Naive thymus-derived CD8-positive, alpha-beta T cell (primary cell): Measurements from ENCODE around the gene ATP8A2. TPM values are rescaled to one million over a fixed set of nuclear protein-coding genes. Genes with fewer than 3 reads are reported as not detected.

Experiments used
- ATAC-seq, 2 donors: fragments of 150-1000 bp; cut with Tn5 transposase in 1 of 2; sonication (Bioruptor Pico), chemical (Tn5 transposase) in 1 of 2; 1 replicate in 1 of 2; 2 replicates in 1 of 2; pipeline ENCODE4 v1.10.0; 2021; ENCODE audit warnings: mild to moderate bottlenecking in 2 of 2, moderate library complexity in 2 of 2
- POLR2A ChIA-PET: fragments of 350-600 bp; sonication (Branson Sonifier 250); formaldehyde crosslinking; loops from one replicate; lab custom pipeline; 2021; ENCODE audit warnings: antibody characterized with exemption; lab: Charles Lee
- DNase-seq, 10 donors: peaks; one replicate each; pipeline versions ENCODE4 v3.0.0 to v3.0.0-alpha.2; 2020 to 2022
- H3K27ac Mint-ChIP-seq, 10 donors: one replicate each; pipeline ENCODE4 v1.8.0; 2020 to 2022; ENCODE audit warnings: mild to moderate bottlenecking in 10 of 10, mixed read lengths in 10 of 10, moderate library complexity in 4 of 10, inconsistent platforms in 1 of 10
- H3K27me3 Mint-ChIP-seq, 5 donors: one replicate each; pipeline ENCODE4 v1.8.0; 2021 to 2022; ENCODE audit warnings: mixed read lengths in 5 of 5
- H3K36me3 Mint-ChIP-seq, 3 donors: one replicate each; pipeline ENCODE4 v1.8.0; 2020 to 2022; ENCODE audit warnings: mixed read lengths in 3 of 3, mild to moderate bottlenecking in 2 of 3, inconsistent platforms in 1 of 3
- H3K4me1 Mint-ChIP-seq, 4 donors: one replicate each; pipeline ENCODE4 v1.8.0; 2021 to 2022; ENCODE audit warnings: mixed read lengths in 4 of 4
- H3K4me3 Mint-ChIP-seq, 10 donors: one replicate each; pipeline ENCODE4 v1.8.0; 2020 to 2022; ENCODE audit warnings: mild to moderate bottlenecking in 10 of 10, mixed read lengths in 10 of 10, moderate library complexity in 6 of 10, inconsistent platforms in 1 of 10
- H3K9me3 Mint-ChIP-seq, 9 donors: one replicate each; pipeline ENCODE4 v1.8.0; 2020 to 2022; ENCODE audit warnings: mixed read lengths in 9 of 9, mild to moderate bottlenecking in 3 of 9, inconsistent platforms in 1 of 9, moderate library complexity in 1 of 9
- polyA plus RNA-seq, 3 donors: library from polyadenylated mRNA; unstranded; fragments of 300-500 nt; fragmentation: Illumina TruSeq; gene quantifications; one replicate each; pipeline ENCODE4 v1.2.3, GENCODE V29; 2021
- total RNA-seq, 8 experiments: library from RNA in 2 of 8; stranded (reverse) in 2 of 8; gene quantifications; one replicate each; pipeline ENCODE4 v1.2.3 and lab custom pipeline; 2021 to 2026

The ATP8A2 gene
- total and polyA plus RNA-seq, 5 experiments from 2014 or later: 0.69 to 3.8 (median 2.9) TPM

- peaks cover 0 to 5% (median 3%) of the 10 kb centered on the region in 5 donors for H3K27me3 Mint-ChIP-seq
- H3K27ac Mint-ChIP-seq: no peak overlapping the region
- H3K36me3 Mint-ChIP-seq: no peaks in the 10 kb centered on the region
- ATAC-seq (no peak), DNase-seq (no peak)
- H3K9me3 Mint-ChIP-seq: no peaks in the 10 kb centered on the region
- POLR2A ChIA-PET: no interaction called here
- H3K4me3 Mint-ChIP-seq: no peak overlapping the region
- no peaks in the 10 kb centered on the region for H3K4me1 Mint-ChIP-seq
These were observed 315.9 kb downstream of the ATP8A2 start for GRCh38 chr13:25687471-25688225.

GRCh38 chr13:25688536-25688935, 316.8 kb downstream of the ATP8A2 start:
- ATAC-seq: no peak
- POLR2A ChIA-PET: no interaction called here
- Mint-ChIP-seq H3K27me3 (peaks cover 0 to 7% (median 3%) of the 10 kb centered on the region in 5 donors), H3K4me1 (no peaks in the 10 kb centered on the region), H3K36me3 (peaks cover 0 to 3% (median 0%) of the 10 kb centered on the region in 3 donors), H3K27ac (no peak overlapping the region), H3K9me3 (peaks cover 0 to 4% (median 0%) of the 10 kb centered on the region in 9 donors), H3K4me3 (no peak overlapping the region)
- no peak for DNase-seq

GRCh38 chr13:25689539-25689938, 317.8 kb downstream of the ATP8A2 start:
- ATAC-seq (no peak), DNase-seq (no peak)
- no peak overlapping the region for H3K27ac Mint-ChIP-seq
- no peak overlapping the region for H3K4me3 Mint-ChIP-seq
- peaks cover 0 to 4% (median 0%) of the 10 kb centered on the region in 9 donors for H3K9me3 Mint-ChIP-seq
- POLR2A ChIA-PET: no interaction called here
- peaks cover 0 to 7% (median 3%) of the 10 kb centered on the region in 5 donors for H3K27me3 Mint-ChIP-seq
- peaks cover 0 to 3% (median 0%) of the 10 kb centered on the region in 3 donors for H3K36me3 Mint-ChIP-seq
- H3K4me1 Mint-ChIP-seq: no peaks in the 10 kb centered on the region

GRCh38 chr13:25690582-25690981, 318.8 kb downstream of the ATP8A2 start:
- H3K27me3 Mint-ChIP-seq: peaks cover 0 to 8% (median 3%) of the 10 kb centered on the region in 5 donors
- POLR2A ChIA-PET: no interaction called here
- peaks cover 0 to 5% (median 0%) of the 10 kb centered on the region in 9 donors for H3K9me3 Mint-ChIP-seq
- H3K4me3 Mint-ChIP-seq: no peak overlapping the region
- no peak for ATAC-seq
- DNase-seq: no peak
- peaks cover 0 to 3% (median 0%) of the 10 kb centered on the region in 3 donors for H3K36me3 Mint-ChIP-seq
- H3K27ac Mint-ChIP-seq: no peak overlapping the region
- no peaks in the 10 kb centered on the region for H3K4me1 Mint-ChIP-seq

- Mint-ChIP-seq H3K27me3 (peaks cover 0 to 10% (median 4%) of the 10 kb centered on the region in 5 donors), H3K4me3 (no peak overlapping the region), H3K9me3 (peaks cover 0 to 8% (median 0%) of the 10 kb centered on the region in 9 donors), H3K4me1 (no peaks in the 10 kb centered on the region), H3K27ac (peak overlapping the region in 2 of 10 donors; percentile 3 to 17), H3K36me3 (peaks cover 0 to 3% (median 0%) of the 10 kb centered on the region in 3 donors)
- DNase-seq (no peak), ATAC-seq (no peak)
- POLR2A ChIA-PET: no interaction called here
These were observed 319.9 kb downstream of the ATP8A2 start for GRCh38 chr13:25691654-25692053.

GRCh38 chr13:25692099-25692498, 320.3 kb downstream of the ATP8A2 start:
- POLR2A ChIA-PET: no interaction called here
- Mint-ChIP-seq H3K36me3 (peaks cover 0 to 3% (median 0%) of the 10 kb centered on the region in 3 donors), H3K9me3 (peaks cover 0 to 8% (median 0%) of the 10 kb centered on the region in 9 donors), H3K4me1 (no peaks in the 10 kb centered on the region), H3K27me3 (peaks cover 0 to 10% (median 4%) of the 10 kb centered on the region in 5 donors), H3K27ac (peak overlapping the region in 2 of 10 donors; percentile 3 to 17), H3K4me3 (no peak overlapping the region)
- no peak for DNase-seq
- no peak for ATAC-seq

GRCh38 chr13:25699056-25699455, 327.3 kb downstream of the ATP8A2 start:
- H3K27ac Mint-ChIP-seq: no peak overlapping the region
- H3K36me3 Mint-ChIP-seq: no peaks in the 10 kb centered on the region
- peaks cover 0 to 4% (median 0%) of the 10 kb centered on the region in 9 donors for H3K9me3 Mint-ChIP-seq
- ATAC-seq: no peak
- POLR2A ChIA-PET: no interaction called here
- peaks cover 0 to 3% (median 0%) of the 10 kb centered on the region in 4 donors for H3K4me1 Mint-ChIP-seq
- peaks cover 0 to 11% (median 4%) of the 10 kb centered on the region in 5 donors for H3K27me3 Mint-ChIP-seq
- DNase-seq: no peak
- no peak overlapping the region for H3K4me3 Mint-ChIP-seq

GRCh38 chr13:25699600-25699999, 327.8 kb downstream of the ATP8A2 start:
- Mint-ChIP-seq H3K4me3 (no peak overlapping the region), H3K4me1 (peaks cover 0 to 3% (median 0%) of the 10 kb centered on the region in 4 donors), H3K27me3 (peaks cover 0 to 11% (median 3%) of the 10 kb centered on the region in 5 donors), H3K27ac (no peak overlapping the region), H3K36me3 (no peaks in the 10 kb centered on the region), H3K9me3 (peaks cover 0 to 4% (median 0%) of the 10 kb centered on the region in 9 donors)
- no peak for ATAC-seq
- no peak for DNase-seq
- POLR2A ChIA-PET: no interaction called here

GRCh38 chr13:25701304-25701703, 329.5 kb downstream of the ATP8A2 start:
- no peak overlapping the region for H3K27ac Mint-ChIP-seq
- H3K27me3 Mint-ChIP-seq: peaks cover 0 to 8% (median 2%) of the 10 kb centered on the region in 5 donors
- no peak overlapping the region for H3K4me3 Mint-ChIP-seq
- no peaks in the 10 kb centered on the region for H3K36me3 Mint-ChIP-seq
- DNase-seq (no peak), ATAC-seq (no peak)
- no peaks in the 10 kb centered on the region for H3K9me3 Mint-ChIP-seq
- H3K4me1 Mint-ChIP-seq: peaks cover 0 to 3% (median 0%) of the 10 kb centered on the region in 4 donors
- POLR2A ChIA-PET: no interaction called here

GRCh38 chr13:25702386-25702785, 330.6 kb downstream of the ATP8A2 start:
- Mint-ChIP-seq H3K9me3 (no peaks in the 10 kb centered on the region), H3K4me3 (no peak overlapping the region), H3K27me3 (peaks cover 0 to 8% (median 2%) of the 10 kb centered on the region in 5 donors), H3K4me1 (peaks cover 0 to 3% (median 0%) of the 10 kb centered on the region in 4 donors), H3K27ac (no peak overlapping the region), H3K36me3 (no peaks in the 10 kb centered on the region)
- POLR2A ChIA-PET: no interaction called here
- DNase-seq (no peak), ATAC-seq (no peak)

- no peak for ATAC-seq
- POLR2A ChIA-PET: no interaction called here
- DNase-seq: no peak
- H3K36me3 Mint-ChIP-seq: no peaks in the 10 kb centered on the region
- H3K4me3 Mint-ChIP-seq: no peak overlapping the region
- H3K9me3 Mint-ChIP-seq: no peaks in the 10 kb centered on the region
- peaks cover 0 to 2% (median under 1%) of the 10 kb centered on the region in 5 donors for H3K27me3 Mint-ChIP-seq
- H3K27ac Mint-ChIP-seq: peak overlapping the region in 1 of 10 donors; percentile 35
- H3K4me1 Mint-ChIP-seq: no peaks in the 10 kb centered on the region
These were observed 336.0 kb downstream of the ATP8A2 start for GRCh38 chr13:25707726-25708125.

GRCh38 chr13:25708268-25708667, 336.5 kb downstream of the ATP8A2 start:
- H3K27me3 Mint-ChIP-seq: peaks cover 0 to 3% (median 0%) of the 10 kb centered on the region in 5 donors
- no peak overlapping the region for H3K4me3 Mint-ChIP-seq
- POLR2A ChIA-PET: no interaction called here
- no peaks in the 10 kb centered on the region for H3K9me3 Mint-ChIP-seq
- H3K27ac Mint-ChIP-seq: no peak overlapping the region
- H3K4me1 Mint-ChIP-seq: no peaks in the 10 kb centered on the region
- no peaks in the 10 kb centered on the region for H3K36me3 Mint-ChIP-seq
- DNase-seq (no peak), ATAC-seq (no peak)

- Mint-ChIP-seq H3K9me3 (no peaks in the 10 kb centered on the region), H3K4me1 (no peaks in the 10 kb centered on the region), H3K27ac (peak overlapping the region in 1 of 10 donors; percentile 15), H3K27me3 (peaks cover 0 to 3% (median 0%) of the 10 kb centered on the region in 5 donors), H3K36me3 (no peaks in the 10 kb centered on the region), H3K4me3 (no peak overlapping the region)
- no peak for ATAC-seq
- POLR2A ChIA-PET: no interaction called here
- no peak for DNase-seq
These were observed 337.3 kb downstream of the ATP8A2 start for GRCh38 chr13:25709088-25709487.
